Measurements from ENCODE around the gene LOXL4.

Gene LOXL4

DNA sequence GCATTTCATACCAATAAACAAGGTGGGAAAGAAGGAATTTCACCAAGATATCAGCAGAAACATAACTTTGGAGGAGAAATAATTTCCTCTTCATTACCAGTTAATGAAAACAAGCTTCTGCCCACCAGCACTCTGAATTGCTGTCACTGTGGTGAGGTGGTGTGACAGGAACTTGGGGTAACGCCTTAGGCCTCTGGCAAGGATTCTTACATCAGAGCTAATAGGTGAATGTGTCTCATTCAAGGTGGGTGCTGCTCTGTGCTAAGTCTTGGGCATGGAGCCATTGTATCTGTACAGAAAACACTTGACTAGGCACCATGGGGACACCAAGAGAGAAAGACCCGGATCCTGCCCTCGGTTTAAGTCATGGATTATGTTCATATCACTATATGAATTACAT, 8.3 kb upstream of the LOXL4 start:
- no peak overlapping the region for H3K27ac ChIP-seq (ENCODE audit: low read length)
- no peak for TF ChIP-seq EZH2phosphoT487 (IDR thresholded peaks at IDR 0.05; ENCODE audit: low read depth)
- TF ChIP-seq, protein P1, sequence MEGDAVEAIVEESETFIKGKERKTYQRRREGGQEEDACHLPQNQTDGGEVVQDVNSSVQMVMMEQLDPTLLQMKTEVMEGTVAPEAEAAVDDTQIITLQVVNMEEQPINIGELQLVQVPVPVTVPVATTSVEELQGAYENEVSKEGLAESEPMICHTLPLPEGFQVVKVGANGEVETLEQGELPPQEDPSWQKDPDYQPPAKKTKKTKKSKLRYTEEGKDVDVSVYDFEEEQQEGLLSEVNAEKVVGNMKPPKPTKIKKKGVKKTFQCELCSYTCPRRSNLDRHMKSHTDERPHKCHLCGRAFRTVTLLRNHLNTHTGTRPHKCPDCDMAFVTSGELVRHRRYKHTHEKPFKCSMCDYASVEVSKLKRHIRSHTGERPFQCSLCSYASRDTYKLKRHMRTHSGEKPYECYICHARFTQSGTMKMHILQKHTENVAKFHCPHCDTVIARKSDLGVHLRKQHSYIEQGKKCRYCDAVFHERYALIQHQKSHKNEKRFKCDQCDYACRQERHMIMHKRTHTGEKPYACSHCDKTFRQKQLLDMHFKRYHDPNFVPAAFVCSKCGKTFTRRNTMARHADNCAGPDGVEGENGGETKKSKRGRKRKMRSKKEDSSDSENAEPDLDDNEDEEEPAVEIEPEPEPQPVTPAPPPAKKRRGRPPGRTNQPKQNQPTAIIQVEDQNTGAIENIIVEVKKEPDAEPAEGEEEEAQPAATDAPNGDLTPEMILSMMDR (IDR thresholded peaks at IDR 0.05; ENCODE audit: low read depth, low read length): no peak
- no peaks in the 10 kb centered on the region for H3K4me1 ChIP-seq (ENCODE audit: low read length)
- no peak overlapping the region for H3K4me3 ChIP-seq (ENCODE audit: low read length)
- no peaks in the 10 kb centered on the region; the same call in 1 of the 2 replicates for H3K27me3 ChIP-seq (ENCODE audit: low read depth, low read length)
- no peaks in the 10 kb centered on the region for H3K36me3 ChIP-seq (replicated peaks; ENCODE audit: low read depth, low read length)
- no peak overlapping the region for H3K4me2 ChIP-seq (ENCODE audit: low read length)
- H3K79me2 ChIP-seq (ENCODE audit: low read length): no peaks in the 10 kb centered on the region
- no peak overlapping the region for H3K9ac ChIP-seq (ENCODE audit: low read length)
- no peaks in the 10 kb centered on the region for H4K20me1 ChIP-seq (ENCODE audit: insufficient read depth, low read length)
- no peaks in the 10 kb centered on the region for H3K9me3 ChIP-seq (ENCODE audit: insufficient read depth, low read length)
- no peak overlapping the region for H2AFZ ChIP-seq (ENCODE audit: low read depth, low read length)

- Histone ChIP-seq H3K4me1 (ENCODE audit: low read length) (no peaks in the 10 kb centered on the region), H3K36me3 (replicated peaks; ENCODE audit: low read depth, low read length) (no peaks in the 10 kb centered on the region), H4K20me1 (ENCODE audit: insufficient read depth, low read length) (no peaks in the 10 kb centered on the region), H3K9me3 (ENCODE audit: insufficient read depth, low read length) (no peaks in the 10 kb centered on the region), H3K4me3 (ENCODE audit: low read length) (no peak overlapping the region), H3K27ac (ENCODE audit: low read length) (no peak overlapping the region), H2AFZ (ENCODE audit: low read depth, low read length) (no peak overlapping the region), H3K4me2 (ENCODE audit: low read length) (no peak overlapping the region), H3K9ac (ENCODE audit: low read length) (no peak overlapping the region), H3K27me3 (ENCODE audit: low read depth, low read length) (no peaks in the 10 kb centered on the region), H3K79me2 (ENCODE audit: low read length) (no peaks in the 10 kb centered on the region)
- TF ChIP-seq, protein P1 (IDR thresholded peaks at IDR 0.05; ENCODE audit: low read depth, low read length): no peak
- TF ChIP-seq EZH2phosphoT487 (IDR thresholded peaks at IDR 0.05; ENCODE audit: low read depth): no peak
Measured at GRCh38 chr10:98274562-98274961, 6.6 kb upstream of the LOXL4 start.

- H3K9ac ChIP-seq (ENCODE audit: low read length): no peak overlapping the region
- no peak overlapping the region for H3K27ac ChIP-seq (ENCODE audit: low read length)
- peaks cover 3% of the 10 kb centered on the region; the same call in 1 of the 2 replicates for H3K4me1 ChIP-seq (ENCODE audit: low read length)
- H3K27me3 ChIP-seq (ENCODE audit: low read depth, low read length): no peaks in the 10 kb centered on the region
- no peaks in the 10 kb centered on the region for H4K20me1 ChIP-seq (ENCODE audit: insufficient read depth, low read length)
- no peak overlapping the region for H2AFZ ChIP-seq (ENCODE audit: low read depth, low read length)
- no peaks in the 10 kb centered on the region for H3K36me3 ChIP-seq (replicated peaks; ENCODE audit: low read depth, low read length)
- no peaks in the 10 kb centered on the region for H3K79me2 ChIP-seq (ENCODE audit: low read length)
- TF ChIP-seq EZH2phosphoT487 (IDR thresholded peaks at IDR 0.05; ENCODE audit: low read depth): no peak
- no peak overlapping the region for H3K4me3 ChIP-seq (ENCODE audit: low read length)
- H3K9me3 ChIP-seq (ENCODE audit: insufficient read depth, low read length): no peaks in the 10 kb centered on the region
- no peak overlapping the region for H3K4me2 ChIP-seq (ENCODE audit: low read length)
Measured at GRCh38 chr10:98273057-98273850, 5.3 kb upstream of the LOXL4 start.

DNA sequence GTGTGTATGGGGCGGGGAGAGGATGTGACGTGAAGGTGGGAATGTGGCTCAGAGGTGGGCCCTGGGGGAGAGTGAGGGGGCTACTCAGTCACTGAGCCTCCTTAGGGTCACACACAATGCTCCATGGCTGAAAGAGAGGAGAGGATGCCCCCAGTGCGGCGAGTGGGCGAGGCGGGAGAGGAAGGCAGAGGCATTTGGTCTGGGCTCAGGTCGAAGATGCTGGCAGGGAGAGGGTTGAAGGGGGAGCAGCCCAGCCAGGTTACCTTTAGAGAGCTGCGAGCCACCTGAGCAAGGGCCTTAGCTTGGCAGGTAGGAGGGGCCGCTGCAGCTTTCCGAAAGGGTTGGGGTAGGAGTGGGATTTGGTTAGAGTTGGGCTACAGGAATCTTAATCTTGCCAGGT, 4.7 kb upstream of the LOXL4 start:
- no peak for TF ChIP-seq EZH2phosphoT487 (IDR thresholded peaks at IDR 0.05; ENCODE audit: low read depth)
- TF ChIP-seq, protein P1 (IDR thresholded peaks at IDR 0.05; ENCODE audit: low read depth, low read length): no peak
- H3K9ac ChIP-seq (ENCODE audit: low read length): no peak overlapping the region
- H3K4me1 ChIP-seq (ENCODE audit: low read length): peaks cover 3% of the 10 kb centered on the region; the same call in 1 of the 2 replicates
- no peak overlapping the region for H3K4me2 ChIP-seq (ENCODE audit: low read length)
- H3K4me3 ChIP-seq (ENCODE audit: low read length): no peak overlapping the region
- H3K79me2 ChIP-seq (ENCODE audit: low read length): no peaks in the 10 kb centered on the region
- no peaks in the 10 kb centered on the region for H3K36me3 ChIP-seq (replicated peaks; ENCODE audit: low read depth, low read length)
- H3K9me3 ChIP-seq (ENCODE audit: insufficient read depth, low read length): no peaks in the 10 kb centered on the region
- H3K27ac ChIP-seq (ENCODE audit: low read length): no peak overlapping the region
- H2AFZ ChIP-seq (ENCODE audit: low read depth, low read length): no peak overlapping the region
- no peaks in the 10 kb centered on the region for H3K27me3 ChIP-seq (ENCODE audit: low read depth, low read length)
- H4K20me1 ChIP-seq (ENCODE audit: insufficient read depth, low read length): no peaks in the 10 kb centered on the region

All from OCI-LY3 (cell line).